ENCODE results near the gene TMEM119. TPM values are rescaled to one million over a fixed set of nuclear protein-coding genes. Genes with fewer than 3 reads are reported as not detected.
"Not testable (repeated sequence)": the region's sequence is repeated elsewhere in the genome, so short reads cannot be mapped to it uniquely, and the experiment has no call there.

TMEM119 gene
- total RNA-seq, 2 experiments from 2014 or later: not detected

DNA sequence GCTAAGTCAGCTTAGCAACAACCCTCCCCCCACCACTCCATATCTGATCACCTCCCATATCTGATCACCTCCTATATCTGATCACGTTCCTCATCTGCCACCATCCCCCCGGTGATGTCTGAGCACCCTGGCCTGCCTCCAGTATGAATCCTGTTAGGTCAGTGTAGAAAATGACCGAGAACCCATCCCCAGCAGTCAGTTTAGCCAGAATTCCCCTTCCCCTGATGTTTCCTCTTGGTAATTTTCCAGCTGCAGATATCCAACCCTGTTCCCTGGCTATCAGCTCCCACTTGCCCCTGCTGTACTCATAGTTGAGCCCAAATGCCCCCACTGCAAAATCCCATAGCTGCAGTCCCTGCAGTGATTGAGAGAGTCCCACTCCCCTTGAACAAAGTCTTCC is 23.3 kb upstream of the TMEM119 start:
- DNase-seq (no peak), ATAC-seq (no peak)
- H3K27me3 Mint-ChIP-seq (ENCODE audit: low read depth): no peaks in the 10 kb centered on the region
- peaks cover 67% of the 10 kb centered on the region for H3K4me1 Mint-ChIP-seq (ENCODE audit: low read depth)
- H3K36me3 Mint-ChIP-seq (ENCODE audit: low read depth): peaks cover 87% of the 10 kb centered on the region
- ChIA-PET POLR2A (interaction anchor here (1.4 to 10.1 kb wide), 2 partner anchors 11 to 59 kb away, joined by 5 to 115 read pairs; partner anchors contain the start of genes ISCU and SELPLG), CTCF (interaction anchor here (0.6 to 10.9 kb wide), 3 partner anchors 11 to 105 kb away, joined by 3 to 574 read pairs (median 250); partner anchors contain the start of genes ISCU, SART3 and SELPLG)
- H3K27ac Mint-ChIP-seq: no peak overlapping the region
- peaks cover 7% of the 10 kb centered on the region for H3K9me3 Mint-ChIP-seq (ENCODE audit: insufficient read depth)
- no peak overlapping the region for H3K4me3 Mint-ChIP-seq

DNA sequence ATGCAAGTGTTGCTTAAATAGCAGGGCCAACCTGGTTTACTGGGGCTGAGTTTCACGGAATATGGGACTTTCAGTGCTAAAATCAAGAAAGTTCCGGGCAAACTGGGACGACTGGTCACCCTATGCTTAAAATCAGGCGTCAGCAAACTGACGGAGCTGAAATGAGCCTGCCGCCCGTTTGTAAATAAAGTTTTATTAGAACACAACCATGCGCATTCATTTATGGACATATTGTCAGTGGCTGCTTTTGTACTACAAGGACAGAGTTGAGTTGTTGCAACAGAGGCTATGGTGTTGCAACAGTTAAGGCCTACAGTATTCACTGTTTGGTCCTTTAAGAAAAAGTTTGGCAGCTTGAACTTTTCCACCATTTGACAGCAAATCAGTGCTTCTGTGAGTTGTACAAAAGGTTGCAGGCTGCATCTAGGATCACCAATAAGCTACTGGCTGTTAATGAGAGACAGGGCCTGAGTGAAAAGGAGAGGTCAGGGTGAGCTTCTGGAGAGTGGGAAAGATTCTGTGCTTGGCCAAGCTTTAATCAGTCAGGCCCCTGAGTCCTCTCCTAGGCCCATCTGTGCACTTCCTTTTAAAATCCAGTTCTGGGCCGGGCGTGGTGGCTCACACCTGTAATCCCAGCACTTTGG is 22.5 kb upstream of the TMEM119 start:
- Mint-ChIP-seq H3K9me3 (ENCODE audit: insufficient read depth) (peaks cover 8% of the 10 kb centered on the region), H3K27me3 (ENCODE audit: low read depth) (no peaks in the 10 kb centered on the region), H3K4me1 (ENCODE audit: low read depth) (peaks cover 67% of the 10 kb centered on the region), H3K27ac (no peak overlapping the region), H3K4me3 (no peak overlapping the region), H3K36me3 (ENCODE audit: low read depth) (peaks cover 88% of the 10 kb centered on the region)
- ATAC-seq (no peak), DNase-seq (no peak)
- ChIA-PET POLR2A (interaction anchor here (10.1 kb wide), 1 partner anchor 11 kb away, joined by 115 read pairs; the partner anchor contains the start of gene SELPLG), CTCF (interaction anchor here (0.8 to 10.9 kb wide), 5 partner anchors 12 to 52 kb away, joined by 3 to 574 read pairs (median 56); partner anchors contain the start of genes ISCU, SART3 and SELPLG)

DNA sequence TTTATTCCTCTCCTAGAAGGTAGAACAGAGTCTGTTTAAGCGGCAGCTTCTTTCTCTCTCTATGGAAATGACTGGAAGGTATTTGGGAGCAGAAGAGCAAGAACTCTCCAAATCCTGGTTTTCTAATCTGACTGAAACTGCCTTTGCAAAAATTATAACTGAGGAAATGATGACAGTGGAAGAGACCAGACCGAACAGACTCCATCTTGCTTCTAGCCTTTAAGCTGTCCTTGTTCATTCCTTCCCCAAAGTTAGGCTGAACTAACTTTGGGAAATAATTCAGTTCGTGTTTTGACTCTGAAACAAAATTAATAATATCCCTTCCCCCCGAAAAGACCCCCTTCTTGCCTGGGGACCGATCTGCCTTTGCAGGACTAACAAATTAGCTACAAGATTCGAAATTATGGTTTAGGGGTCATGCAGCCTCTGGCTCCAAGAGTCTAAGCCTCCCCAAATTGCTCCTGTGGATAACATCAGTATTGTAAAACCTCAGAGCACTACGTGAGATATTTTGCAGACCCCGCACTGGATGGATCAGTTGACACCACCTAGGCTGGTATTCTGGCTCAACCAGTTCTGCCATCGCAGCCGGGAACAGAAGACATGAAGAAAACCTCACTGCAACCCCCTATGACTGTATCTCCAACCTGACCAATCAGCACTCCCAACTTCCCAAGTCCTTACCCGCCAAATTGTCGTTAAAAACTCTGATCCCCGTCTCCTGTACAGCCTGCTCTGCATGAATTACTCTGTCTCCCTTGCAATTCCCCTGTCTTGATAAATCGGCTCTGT is 21.7 kb upstream of the TMEM119 start:
- DNase-seq (no peak), ATAC-seq (no peak)
- peaks cover 62% of the 10 kb centered on the region for H3K4me1 Mint-ChIP-seq (ENCODE audit: low read depth)
- H3K36me3 Mint-ChIP-seq (ENCODE audit: low read depth): peaks cover 82% of the 10 kb centered on the region
- peaks cover 8% of the 10 kb centered on the region for H3K9me3 Mint-ChIP-seq (ENCODE audit: insufficient read depth)
- POLR2A ChIA-PET: interaction anchor here (3.0 to 10.1 kb wide), 4 partner anchors 12 to 58 kb away, joined by 13 to 115 read pairs (median 37); partner anchors contain the start of genes ISCU, SART3 and SELPLG
- CTCF ChIA-PET: interaction anchor here (0.8 to 10.9 kb wide), 7 partner anchors 12 to 107 kb away, joined by 3 to 574 read pairs (median 43); partner anchors contain the start of genes ISCU, SART3 and SELPLG
- no peaks in the 10 kb centered on the region for H3K27me3 Mint-ChIP-seq (ENCODE audit: low read depth)
- peak overlapping the region; percentile 37 for H3K27ac Mint-ChIP-seq
- H3K4me3 Mint-ChIP-seq: no peak overlapping the region

DNA sequence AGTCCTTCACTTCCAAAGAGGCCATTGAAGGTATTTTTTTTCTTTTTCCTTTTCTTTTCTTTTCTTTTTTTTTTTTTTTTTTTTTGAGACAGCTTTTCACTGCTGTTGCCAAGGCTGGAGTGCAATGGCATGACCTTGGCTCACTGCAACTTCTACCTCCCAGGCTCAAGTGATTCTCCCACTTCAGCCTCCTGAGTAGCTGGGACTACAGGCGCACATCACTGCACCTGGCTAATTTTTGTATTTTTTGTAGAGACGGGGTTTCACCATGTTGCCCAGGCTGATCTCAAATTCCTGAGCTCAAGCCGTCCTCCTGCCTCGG is 21.0 kb upstream of the TMEM119 start:
- peak overlapping the region; percentile 37 for H3K27ac Mint-ChIP-seq
- POLR2A ChIA-PET: interaction anchor here (3.0 to 10.1 kb wide), 4 partner anchors 13 to 58 kb away, joined by 13 to 115 read pairs (median 37); partner anchors contain the start of genes ISCU, SART3 and SELPLG
- H3K36me3 Mint-ChIP-seq (ENCODE audit: low read depth): peaks cover 75% of the 10 kb centered on the region
- DNase-seq; H3K27me3 Mint-ChIP-seq (ENCODE audit: low read depth); H3K9me3 Mint-ChIP-seq (ENCODE audit: insufficient read depth); ATAC-seq; H3K4me3 Mint-ChIP-seq: not testable (repeated sequence)
- CTCF ChIA-PET: interaction anchor here (1.4 to 10.9 kb wide), 12 partner anchors 13 to 482 kb away, joined by 3 to 574 read pairs (median 13); partner anchors contain the start of genes ISCU, SART3 and SELPLG
- H3K4me1 Mint-ChIP-seq (ENCODE audit: low read depth): peaks cover 58% of the 10 kb centered on the region

DNA sequence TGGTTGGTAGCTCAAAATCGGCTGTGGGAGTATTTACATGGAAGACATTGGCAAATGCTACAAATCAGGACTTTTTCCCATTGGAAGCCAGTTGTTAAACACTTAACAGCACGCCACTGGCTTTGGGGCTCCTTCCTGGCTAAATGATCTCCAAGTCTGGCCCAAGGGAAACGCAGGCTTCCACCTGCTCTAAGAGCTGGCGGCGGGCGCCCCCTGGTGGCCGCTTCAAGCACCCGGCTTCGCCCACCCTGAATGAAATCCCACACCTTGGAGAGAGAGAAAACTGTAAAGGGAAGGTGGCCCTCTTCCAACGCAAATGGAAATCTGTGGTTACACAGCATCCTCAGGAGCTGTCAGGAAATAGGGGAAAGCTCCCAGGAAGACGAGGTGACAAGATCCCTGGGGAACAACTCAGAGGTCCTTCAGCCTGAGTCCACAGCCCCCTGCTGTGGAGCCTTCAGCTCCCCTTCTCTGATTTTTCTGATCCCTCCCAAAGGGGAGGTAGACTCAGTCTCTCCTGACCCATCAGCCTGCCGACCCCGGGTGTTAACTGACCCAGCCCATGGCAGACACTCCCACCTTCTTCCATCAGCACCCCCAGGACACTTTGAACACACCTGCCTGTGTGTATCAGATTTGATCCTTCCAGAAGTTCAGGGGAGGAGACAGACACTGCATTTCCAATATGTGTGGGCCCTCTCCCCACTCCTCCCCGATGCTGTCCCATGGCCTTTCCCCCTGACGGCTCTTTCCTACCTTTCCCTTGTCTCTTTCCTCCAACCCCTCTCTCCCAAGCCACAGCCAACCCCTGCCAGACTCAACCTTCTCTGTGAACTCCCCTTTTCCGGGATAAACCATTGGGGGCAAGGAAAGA is 20.4 kb upstream of the TMEM119 start:
- peak; percentile 82 for DNase-seq
- H3K9me3 Mint-ChIP-seq (ENCODE audit: insufficient read depth): peaks cover 8% of the 10 kb centered on the region
- peaks cover 52% of the 10 kb centered on the region for H3K4me1 Mint-ChIP-seq (ENCODE audit: low read depth)
- H3K27ac Mint-ChIP-seq: peak overlapping the region; percentile 71
- peak; percentile 69 for ATAC-seq
- no peak overlapping the region for H3K4me3 Mint-ChIP-seq
- no peaks in the 10 kb centered on the region for H3K27me3 Mint-ChIP-seq (ENCODE audit: low read depth)
- CTCF ChIA-PET: interaction anchor here (0.7 to 10.9 kb wide), 45 partner anchors 9 to 700 kb away, joined by 3 to 574 read pairs (median 5); partner anchors contain the start of genes ISCU, SART3, SELPLG and SSH1
- peaks cover 69% of the 10 kb centered on the region for H3K36me3 Mint-ChIP-seq (ENCODE audit: low read depth)
- POLR2A ChIA-PET: interaction anchor here (0.5 to 10.1 kb wide), 7 partner anchors 13 to 57 kb away, joined by 3 to 115 read pairs (median 13); partner anchors contain the start of genes ISCU, SART3 and SELPLG

DNA sequence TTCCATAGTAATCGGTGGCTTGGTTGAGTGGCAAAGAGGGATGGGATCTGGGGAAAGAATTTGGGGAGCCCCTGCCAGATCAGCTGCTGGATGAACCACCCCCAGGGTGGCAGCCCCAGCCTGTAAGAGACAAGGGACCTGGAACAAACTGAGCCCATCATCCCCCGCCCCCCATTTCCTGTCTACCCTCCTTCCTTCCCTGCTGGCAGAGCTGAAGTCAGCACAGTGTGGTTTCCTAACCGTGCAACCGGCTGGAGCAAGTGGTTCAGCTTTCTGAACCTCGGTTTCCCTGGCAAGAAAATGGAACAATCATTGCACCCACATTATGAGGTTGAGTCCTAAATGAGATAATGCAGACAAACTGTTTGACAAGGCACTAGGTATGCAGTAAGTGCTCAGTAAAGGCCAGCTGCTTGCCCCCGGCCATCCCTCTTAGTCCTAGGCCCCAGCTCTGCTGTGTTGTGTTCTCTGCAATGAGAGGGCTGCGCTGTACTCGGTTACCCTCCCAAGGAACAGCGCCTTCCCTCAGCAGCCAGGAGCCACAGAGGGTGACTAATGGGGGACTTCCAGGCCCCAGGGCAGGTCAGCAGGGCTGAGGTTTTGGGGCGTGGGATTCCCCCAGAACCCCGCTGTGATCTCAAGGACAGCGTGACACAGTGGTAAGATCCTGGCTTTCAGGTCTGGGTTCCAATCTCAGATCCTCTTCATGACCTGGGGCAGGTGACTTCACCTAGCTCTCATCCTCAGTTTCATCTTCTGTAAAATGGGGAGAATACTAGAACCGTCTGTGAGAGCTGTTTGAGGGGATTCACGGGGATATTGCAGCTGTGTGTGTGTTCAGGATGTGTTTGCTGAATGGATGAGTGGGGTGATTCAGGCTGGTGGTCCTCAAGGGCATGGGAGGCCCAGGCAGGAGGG is 19.3 kb upstream of the TMEM119 start:
- Mint-ChIP-seq H3K27me3 (ENCODE audit: low read depth) (no peaks in the 10 kb centered on the region), H3K9me3 (ENCODE audit: insufficient read depth) (peaks cover 8% of the 10 kb centered on the region), H3K27ac (peak overlapping the region; percentile 88), H3K36me3 (ENCODE audit: low read depth) (peaks cover 58% of the 10 kb centered on the region), H3K4me1 (ENCODE audit: low read depth) (peaks cover 44% of the 10 kb centered on the region), H3K4me3 (peak overlapping the region; percentile 27)
- POLR2A ChIA-PET: interaction anchor here (1.0 to 10.1 kb wide), 8 partner anchors 13 to 56 kb away, joined by 3 to 115 read pairs (median 8); partner anchors contain the start of genes ISCU, SART3 and SELPLG
- DNase-seq: peak; percentile 73
- CTCF ChIA-PET: interaction anchor here (0.6 to 10.9 kb wide), 47 partner anchors 8 to 699 kb away, joined by 3 to 574 read pairs (median 4); partner anchors contain the start of genes ISCU, SART3, SELPLG and SSH1
- peak; percentile 77 for ATAC-seq

DNA sequence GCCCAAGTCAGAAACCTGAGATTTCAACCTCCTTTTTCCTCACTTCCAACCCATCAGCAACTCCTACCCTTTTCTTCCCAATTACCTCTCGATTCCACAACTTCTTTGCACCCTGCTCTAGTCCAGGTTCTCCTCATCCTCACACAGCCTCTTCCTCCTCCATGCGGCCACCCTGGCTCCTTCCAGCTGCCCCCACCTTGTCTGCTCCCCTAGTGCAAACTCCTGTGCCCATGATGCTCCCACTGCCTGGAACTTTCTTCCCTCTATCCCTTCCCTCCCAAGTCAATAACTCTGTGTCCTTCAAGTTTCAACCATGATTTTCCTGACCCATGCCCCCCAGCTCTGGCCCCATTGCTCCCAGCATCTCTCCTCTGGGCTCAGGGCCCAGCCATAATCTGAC is 18.5 kb upstream of the TMEM119 start:
- ChIA-PET POLR2A (interaction anchor here (1.0 to 10.1 kb wide), 6 partner anchors 12 to 55 kb away, joined by 3 to 115 read pairs (median 22); partner anchors contain the start of genes ISCU, SART3 and SELPLG), CTCF (interaction anchor here (1.2 to 10.9 kb wide), 9 partner anchors 16 to 334 kb away, joined by 3 to 574 read pairs (median 35); partner anchors contain the start of genes ISCU, SART3 and SELPLG)
- Mint-ChIP-seq H3K9me3 (ENCODE audit: insufficient read depth) (peaks cover 8% of the 10 kb centered on the region), H3K4me1 (ENCODE audit: low read depth) (peaks cover 43% of the 10 kb centered on the region), H3K27ac (peak overlapping the region; percentile 88), H3K4me3 (no peak overlapping the region), H3K36me3 (ENCODE audit: low read depth) (peaks cover 50% of the 10 kb centered on the region), H3K27me3 (ENCODE audit: low read depth) (no peaks in the 10 kb centered on the region)
- DNase-seq: no peak
- ATAC-seq: no peak

DNA sequence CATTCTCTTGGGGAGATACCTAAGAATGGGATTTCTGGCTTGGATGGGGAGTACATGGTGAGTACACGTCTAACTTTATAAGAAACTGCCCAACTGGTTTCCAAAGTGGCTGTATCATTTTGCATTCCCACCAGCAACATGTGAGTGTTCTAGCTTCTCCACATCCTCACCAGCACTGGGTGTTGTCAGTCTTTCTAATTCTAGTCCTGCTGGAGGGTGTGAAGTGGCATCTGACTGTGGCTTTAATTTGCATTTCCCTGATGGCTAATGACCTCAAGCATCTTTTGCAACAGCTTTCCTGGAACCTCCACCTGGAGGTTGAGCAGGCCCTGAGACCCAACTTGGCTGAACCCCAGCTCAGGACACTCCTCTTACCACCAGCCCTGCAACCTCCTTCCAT is 18.0 kb upstream of the TMEM119 start:
- Mint-ChIP-seq H3K27ac (peak overlapping the region; percentile 88), H3K4me3 (no peak overlapping the region), H3K36me3 (ENCODE audit: low read depth) (peaks cover 45% of the 10 kb centered on the region), H3K4me1 (ENCODE audit: low read depth) (peaks cover 39% of the 10 kb centered on the region), H3K9me3 (ENCODE audit: insufficient read depth) (peaks cover 8% of the 10 kb centered on the region), H3K27me3 (ENCODE audit: low read depth) (no peaks in the 10 kb centered on the region)
- no peak for DNase-seq
- no peak for ATAC-seq
- CTCF ChIA-PET: interaction anchor here (2.0 to 10.9 kb wide), 7 partner anchors 16 to 188 kb away, joined by 7 to 574 read pairs (median 43); partner anchors contain the start of genes ISCU, SART3 and SELPLG
- POLR2A ChIA-PET: interaction anchor here (3.6 to 10.1 kb wide), 3 partner anchors 16 to 55 kb away, joined by 31 to 115 read pairs (median 43); partner anchors contain the start of genes ISCU, SART3 and SELPLG

DNA sequence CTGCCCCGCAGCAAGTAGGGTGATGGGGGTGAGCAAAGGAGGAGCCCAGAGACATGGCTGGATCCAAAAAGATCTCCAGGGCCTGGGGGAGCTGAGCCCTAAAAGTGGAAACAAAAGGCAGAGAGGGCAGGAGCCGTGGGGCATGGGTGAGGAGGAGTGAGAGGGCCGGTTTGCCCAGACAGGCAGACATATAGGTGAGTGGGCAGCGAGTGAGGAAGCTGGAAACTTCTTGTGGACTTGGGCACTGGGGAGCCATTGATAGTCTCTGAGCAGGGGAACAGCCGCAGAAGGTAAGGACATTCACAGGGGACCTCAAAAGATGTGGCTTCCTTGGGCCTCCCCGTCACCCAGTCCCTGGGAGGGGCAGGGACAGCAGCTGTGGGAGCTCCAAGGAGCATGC is 16.8 kb upstream of the TMEM119 start:
- ChIA-PET CTCF (interaction anchor here (7.4 to 10.9 kb wide), 2 partner anchors 17 to 46 kb away, joined by 250 to 574 read pairs; partner anchors contain the start of genes ISCU, SART3 and SELPLG), POLR2A (interaction anchor here (10.1 kb wide), 1 partner anchor 17 kb away, joined by 115 read pairs; the partner anchor contains the start of gene SELPLG)
- Mint-ChIP-seq H3K9me3 (ENCODE audit: insufficient read depth) (peaks cover 8% of the 10 kb centered on the region), H3K27ac (peak overlapping the region; percentile 2), H3K36me3 (ENCODE audit: low read depth) (peaks cover 34% of the 10 kb centered on the region), H3K27me3 (ENCODE audit: low read depth) (no peaks in the 10 kb centered on the region), H3K4me3 (no peak overlapping the region), H3K4me1 (ENCODE audit: low read depth) (peaks cover 38% of the 10 kb centered on the region)
- DNase-seq: no peak
- ATAC-seq: no peak

All from activated CD8-positive, alpha-beta T cell treated with anti-CD3 and anti-CD28 coated beads, Interleukin-2, amount 10 ng/mL, durations not matched to agents 7 days and 5 days (primary cell).